22Rv1 (cell line): ENCODE measurements around the gene GPR142.

Source experiments
- H3K27ac ChIP-seq: fragments of 450-650 bp; 2 replicates; pipeline ENCODE4 v1.5.1; 2017
- CTCF ChIP-seq: fragments of 450-650 bp; IDR thresholded peaks from 2 replicates; pipeline ENCODE4 v1.5.1; 2017; ENCODE audit warnings: mild to moderate bottlenecking
- ZFX ChIP-seq: fragments of 450-650 bp; IDR thresholded peaks from 2 replicates; pipeline ENCODE4 v1.6.1; 2017; ENCODE audit warnings: antibody characterized with exemption, borderline replicate concordance

The GPR142 gene

DNA sequence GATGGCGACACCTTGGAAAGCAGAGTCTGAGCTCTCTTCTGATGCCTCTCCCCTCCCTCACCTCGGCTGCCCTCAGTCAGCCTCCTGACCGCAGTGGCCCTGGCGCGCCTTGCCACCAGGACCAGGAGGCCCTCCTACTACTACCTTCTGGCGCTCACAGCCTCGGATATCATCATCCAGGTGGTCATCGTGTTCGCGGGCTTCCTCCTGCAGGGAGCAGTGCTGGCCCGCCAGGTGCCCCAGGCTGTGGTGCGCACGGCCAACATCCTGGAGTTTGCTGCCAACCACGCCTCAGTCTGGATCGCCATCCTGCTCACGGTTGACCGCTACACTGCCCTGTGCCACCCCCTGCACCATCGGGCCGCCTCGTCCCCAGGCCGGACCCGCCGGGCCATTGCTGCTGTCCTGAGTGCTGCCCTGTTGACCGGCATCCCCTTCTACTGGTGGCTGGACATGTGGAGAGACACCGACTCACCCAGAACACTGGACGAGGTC is 4.4 kb downstream of the GPR142 start:
- no peak overlapping the region for H3K27ac ChIP-seq
- no peak for TF ChIP-seq ZFX
- no peak for TF ChIP-seq CTCF

DNA sequence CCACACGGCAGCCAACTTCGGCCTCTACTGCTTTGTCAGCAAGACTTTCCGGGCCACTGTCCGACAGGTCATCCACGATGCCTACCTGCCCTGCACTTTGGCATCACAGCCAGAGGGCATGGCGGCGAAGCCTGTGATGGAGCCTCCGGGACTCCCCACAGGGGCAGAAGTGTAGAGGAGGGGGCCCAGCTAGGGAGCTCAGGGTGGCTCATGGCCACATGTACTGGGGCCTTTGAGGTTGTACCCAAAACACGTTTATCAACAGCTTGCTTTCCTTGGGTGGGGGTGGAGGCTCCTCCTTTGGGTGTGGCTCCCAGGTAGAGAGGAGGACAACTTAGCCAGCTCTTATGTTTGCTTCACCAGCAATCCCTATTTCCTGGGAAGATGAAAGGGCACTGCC is 5.1 kb downstream of the GPR142 start:
- no peak overlapping the region for H3K27ac ChIP-seq
- TF ChIP-seq CTCF (no peak), ZFX (no peak)

DNA sequence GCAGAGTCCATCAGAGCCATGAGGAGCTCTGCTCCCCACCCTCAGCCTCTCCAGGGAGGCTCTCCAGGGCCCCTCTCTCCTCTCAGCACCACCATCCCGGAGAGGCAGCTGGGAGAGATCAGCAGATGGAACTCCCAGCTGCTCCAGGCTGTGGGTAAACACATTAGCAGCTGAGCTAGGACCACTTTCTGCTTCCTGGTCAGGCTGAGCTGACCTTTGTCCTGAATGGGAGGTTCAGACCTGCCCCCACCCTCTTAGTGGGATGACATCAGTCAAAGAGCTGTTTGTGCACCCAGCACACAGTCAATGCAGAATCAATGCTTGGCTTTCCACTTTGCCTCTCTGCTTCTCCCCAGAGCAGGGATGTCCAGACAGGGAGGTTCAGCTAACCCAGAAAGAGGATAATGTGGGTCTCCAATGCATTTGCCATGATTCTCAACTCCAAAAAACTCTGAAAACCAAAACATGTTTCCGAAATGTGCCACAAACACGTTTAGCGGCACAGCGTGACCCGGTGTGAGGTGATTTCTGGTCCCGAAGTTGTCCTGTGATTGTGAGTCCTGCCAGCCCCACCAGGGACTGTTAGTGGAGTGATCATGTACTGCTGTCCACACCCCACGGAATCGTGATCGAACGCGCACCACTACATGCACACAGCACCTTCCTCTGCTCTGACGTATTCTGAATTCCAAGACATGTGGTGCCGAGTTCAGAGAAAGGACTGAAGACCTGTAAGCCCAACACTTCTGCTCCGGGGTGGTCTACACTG is 6.7 kb downstream of the GPR142 start:
- TF ChIP-seq CTCF: no peak
- no peak overlapping the region for H3K27ac ChIP-seq

GRCh38 chr17:74374858-74375257 is 7.6 kb downstream of the GPR142 start:
- H3K27ac ChIP-seq: no peak overlapping the region
- TF ChIP-seq CTCF (no peak), ZFX (no peak)

- TF ChIP-seq ZFX: no peak
- TF ChIP-seq CTCF: peak; percentile 91
- H3K27ac ChIP-seq: no peak overlapping the region
These were observed 12.3 kb downstream of the GPR142 start for GRCh38 chr17:74379495-74380085.

GRCh38 chr17:74380086-74380958 is 13.0 kb downstream of the GPR142 start:
- TF ChIP-seq ZFX (no peak), CTCF (no peak)

More at GRCh38 chr17:74380086-74380958, 13.0 kb downstream of the GPR142 start:
- H3K27ac ChIP-seq: no peak overlapping the region
